ENCODE data around the gene POLR1G.
A peak's percentile ranks its signal among the peaks of the same experiment; 100 is the strongest.

The POLR1G gene

GRCh38 chr19:45457776-45458175 lies 51.3 kb downstream of the POLR1G start:
- Mint-ChIP-seq H3K9me3 (no peaks in the 10 kb centered on the region), H3K27ac (peak overlapping the region; percentile 27), H3K4me3 (no peak overlapping the region)

More at GRCh38 chr19:45457776-45458175, 51.3 kb downstream of the POLR1G start:
- Mint-ChIP-seq H3K4me1 (ENCODE audit: low read depth) (peaks cover 6% of the 10 kb centered on the region), H3K36me3 (ENCODE audit: low read depth) (no peaks in the 10 kb centered on the region), H3K27me3 (ENCODE audit: low read depth) (peaks cover 4% of the 10 kb centered on the region)

Measured in T-helper 1 cell treated with Interleukin-12 subunit alpha and Interleukin-12 subunit beta and Interleukin-4 antibody, amounts not matched to agents 30 μg/mL and 1 μg/mL, for 36 hours (primary cell).